Epithelial cell of proximal tubule (primary cell): Measurements from ENCODE around the gene TM2D3. TPM values are rescaled to one million over a fixed set of nuclear protein-coding genes. Genes with fewer than 3 reads are reported as not detected.
A peak's percentile ranks its signal among the peaks of the same experiment; 100 is the strongest.

Experiments used
- DNase-seq: peaks from one replicate; pipeline ENCODE4 v3.0.0-alpha.2; 2011; ENCODE audit warnings: low read depth
- H3K4me3 ChIP-seq: 2 replicates; pipeline ENCODE4 v1.5.1; 2011; ENCODE audit warnings: low read depth, mild to moderate bottlenecking, low read length
- total RNA-seq: library from RNA; depleted of rRNA; stranded (reverse); fragments of >200 nt; gene quantifications from 2 replicates; pipeline ENCODE4 v1.2.3, GENCODE V29; 2015
- TF ChIP-seq, protein P1 (sequence below): conservative IDR thresholded peaks from 2 replicates; pipeline ENCODE4 v1.5.1; 2012; ENCODE audit warnings: low read depth, mild to moderate bottlenecking, low read length

The TM2D3 gene
- total RNA-seq, 1 donor from 2014 or later: 22.3 TPM

GRCh38 chr15:101648356-101648755 is 3.8 kb downstream of the TM2D3 start:
- TF ChIP-seq, protein P1, sequence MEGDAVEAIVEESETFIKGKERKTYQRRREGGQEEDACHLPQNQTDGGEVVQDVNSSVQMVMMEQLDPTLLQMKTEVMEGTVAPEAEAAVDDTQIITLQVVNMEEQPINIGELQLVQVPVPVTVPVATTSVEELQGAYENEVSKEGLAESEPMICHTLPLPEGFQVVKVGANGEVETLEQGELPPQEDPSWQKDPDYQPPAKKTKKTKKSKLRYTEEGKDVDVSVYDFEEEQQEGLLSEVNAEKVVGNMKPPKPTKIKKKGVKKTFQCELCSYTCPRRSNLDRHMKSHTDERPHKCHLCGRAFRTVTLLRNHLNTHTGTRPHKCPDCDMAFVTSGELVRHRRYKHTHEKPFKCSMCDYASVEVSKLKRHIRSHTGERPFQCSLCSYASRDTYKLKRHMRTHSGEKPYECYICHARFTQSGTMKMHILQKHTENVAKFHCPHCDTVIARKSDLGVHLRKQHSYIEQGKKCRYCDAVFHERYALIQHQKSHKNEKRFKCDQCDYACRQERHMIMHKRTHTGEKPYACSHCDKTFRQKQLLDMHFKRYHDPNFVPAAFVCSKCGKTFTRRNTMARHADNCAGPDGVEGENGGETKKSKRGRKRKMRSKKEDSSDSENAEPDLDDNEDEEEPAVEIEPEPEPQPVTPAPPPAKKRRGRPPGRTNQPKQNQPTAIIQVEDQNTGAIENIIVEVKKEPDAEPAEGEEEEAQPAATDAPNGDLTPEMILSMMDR: no peak
- H3K4me3 ChIP-seq: no peak overlapping the region
- no peak for DNase-seq

GRCh38 chr15:101647251-101647650 is 4.9 kb downstream of the TM2D3 start:
- DNase-seq: no peak
- TF ChIP-seq, protein P1: no peak
- no peak overlapping the region for H3K4me3 ChIP-seq

GRCh38 chr15:101646672-101647071 is 5.5 kb downstream of the TM2D3 start:
- DNase-seq: no peak
- TF ChIP-seq, protein P1: no peak
- H3K4me3 ChIP-seq: no peak overlapping the region

GRCh38 chr15:101642361-101642760 is 9.8 kb downstream of the TM2D3 start:
- DNase-seq: no peak
- TF ChIP-seq, protein P1: peak; percentile 7
- no peak overlapping the region for H3K4me3 ChIP-seq

DNA sequence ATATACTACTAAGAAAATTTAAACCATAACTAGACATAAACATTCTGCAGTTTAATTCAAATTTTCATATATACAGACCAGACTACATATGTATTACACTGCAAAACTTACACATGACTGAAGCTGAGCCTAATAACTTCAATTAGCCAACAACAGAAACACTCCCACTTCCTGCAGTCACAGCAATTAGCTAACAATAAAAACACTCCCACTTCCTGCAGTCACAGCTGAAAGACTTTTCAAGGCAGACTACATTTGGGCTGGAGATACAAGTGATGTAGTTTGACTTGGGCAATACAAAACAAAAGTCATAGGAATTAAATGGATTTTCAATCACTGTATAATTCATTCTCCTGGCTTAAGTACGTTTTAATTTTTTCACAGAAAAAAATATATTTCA is 10.3 kb downstream of the TM2D3 start:
- no peak overlapping the region for H3K4me3 ChIP-seq
- TF ChIP-seq, protein P1: no peak
- no peak for DNase-seq

GRCh38 chr15:101641129-101641764 is 10.9 kb downstream of the TM2D3 start:
- H3K4me3 ChIP-seq: no peak overlapping the region
- TF ChIP-seq, protein P1: peak; percentile 98
- no peak for DNase-seq

DNA sequence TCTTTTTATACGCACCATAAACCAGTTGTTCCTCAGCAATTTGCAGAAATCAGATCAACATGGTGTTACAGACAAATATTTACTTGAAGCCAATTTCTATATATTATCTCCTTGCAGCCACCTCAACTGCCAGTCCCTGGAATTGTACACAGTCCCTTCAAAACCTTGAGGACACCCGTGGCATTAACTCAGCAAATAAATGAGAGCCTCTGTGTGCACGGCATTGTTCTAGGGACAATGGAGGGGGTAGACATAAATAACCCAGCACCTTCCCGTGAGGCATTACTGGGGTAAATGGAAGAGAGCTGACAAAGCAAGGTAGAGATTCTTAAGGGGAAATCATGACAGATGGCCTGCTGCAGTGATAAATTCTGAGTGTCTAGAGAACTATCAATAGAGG is 12.5 kb downstream of the TM2D3 start:
- no peak for DNase-seq
- H3K4me3 ChIP-seq: no peak overlapping the region
- TF ChIP-seq, protein P1: no peak
